WTC11 (cell line): Measurements from ENCODE around the gene FHIT.

ENCODE experiments used
- CTCF ChIP-seq: fragments of 200-600 bp; IDR thresholded peaks from 2 replicates; pipeline ENCODE4 v1.8.0; 2022; ENCODE audit warnings: antibody characterized with exemption
- NR2C2 ChIP-seq: sonication (generic); formaldehyde crosslinking; IDR thresholded peaks from 2 replicates; pipeline ENCODE4 v1.8.0; 2022; ENCODE audit warnings: mild to moderate bottlenecking, missing genetic modification reagents
- SMAD3 ChIP-seq: sonication (generic); formaldehyde crosslinking; IDR thresholded peaks from 2 replicates; pipeline ENCODE4 v1.8.0; 2022; ENCODE audit warnings: missing genetic modification reagents, mild to moderate bottlenecking, borderline replicate concordance
- SMAD4 ChIP-seq: sonication (generic); formaldehyde crosslinking; IDR thresholded peaks from 2 replicates; pipeline ENCODE4 v1.8.0; 2022; ENCODE audit warnings: mild to moderate bottlenecking, missing genetic modification reagents
- ZNF232 ChIP-seq: sonication (generic); formaldehyde crosslinking; IDR thresholded peaks from 2 replicates; pipeline ENCODE4 v1.8.0; 2022; ENCODE audit warnings: mild to moderate bottlenecking, missing genetic modification reagents
- TF ChIP-seq, protein P1 (sequence below): sonication (generic); formaldehyde crosslinking; IDR thresholded peaks from 2 replicates; pipeline ENCODE4 v1.8.0; 2022; ENCODE audit warnings: mild to moderate bottlenecking, missing genetic modification reagents
- TF ChIP-seq, protein P2 (sequence below): sonication (generic); formaldehyde crosslinking; IDR thresholded peaks from 2 replicates; pipeline ENCODE4 v1.8.0; 2022; ENCODE audit warnings: missing genetic modification reagents

DNA sequence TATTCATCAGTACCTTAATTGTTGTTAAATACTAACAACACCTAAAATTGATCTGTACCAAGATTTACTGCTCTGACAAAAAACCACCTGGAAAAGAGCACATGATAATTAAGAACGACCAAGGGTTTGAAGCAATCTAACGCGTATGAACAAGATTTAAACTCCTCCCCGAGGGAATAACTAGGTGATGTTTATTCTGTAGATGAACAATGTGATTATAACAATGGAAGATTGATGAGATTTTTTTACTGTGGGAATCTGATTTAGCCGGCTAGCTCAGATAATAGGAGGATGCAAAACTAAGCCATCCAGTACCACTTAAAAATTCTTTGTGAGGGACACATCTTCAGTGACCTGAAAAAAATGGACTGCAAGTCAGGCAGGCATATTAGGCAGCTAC, 222.1 kb downstream of the FHIT start:
- TF ChIP-seq ZNF232 (no peak), CTCF (no peak), NR2C2 (CRISPR knock-in tag) (no peak), SMAD3 (CRISPR knock-in tag) (no peak), SMAD4 (CRISPR knock-in tag) (no peak)
- TF ChIP-seq, protein P1, sequence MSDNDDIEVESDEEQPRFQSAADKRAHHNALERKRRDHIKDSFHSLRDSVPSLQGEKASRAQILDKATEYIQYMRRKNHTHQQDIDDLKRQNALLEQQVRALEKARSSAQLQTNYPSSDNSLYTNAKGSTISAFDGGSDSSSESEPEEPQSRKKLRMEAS (CRISPR knock-in tag), result no peak
- TF ChIP-seq, protein P2, sequence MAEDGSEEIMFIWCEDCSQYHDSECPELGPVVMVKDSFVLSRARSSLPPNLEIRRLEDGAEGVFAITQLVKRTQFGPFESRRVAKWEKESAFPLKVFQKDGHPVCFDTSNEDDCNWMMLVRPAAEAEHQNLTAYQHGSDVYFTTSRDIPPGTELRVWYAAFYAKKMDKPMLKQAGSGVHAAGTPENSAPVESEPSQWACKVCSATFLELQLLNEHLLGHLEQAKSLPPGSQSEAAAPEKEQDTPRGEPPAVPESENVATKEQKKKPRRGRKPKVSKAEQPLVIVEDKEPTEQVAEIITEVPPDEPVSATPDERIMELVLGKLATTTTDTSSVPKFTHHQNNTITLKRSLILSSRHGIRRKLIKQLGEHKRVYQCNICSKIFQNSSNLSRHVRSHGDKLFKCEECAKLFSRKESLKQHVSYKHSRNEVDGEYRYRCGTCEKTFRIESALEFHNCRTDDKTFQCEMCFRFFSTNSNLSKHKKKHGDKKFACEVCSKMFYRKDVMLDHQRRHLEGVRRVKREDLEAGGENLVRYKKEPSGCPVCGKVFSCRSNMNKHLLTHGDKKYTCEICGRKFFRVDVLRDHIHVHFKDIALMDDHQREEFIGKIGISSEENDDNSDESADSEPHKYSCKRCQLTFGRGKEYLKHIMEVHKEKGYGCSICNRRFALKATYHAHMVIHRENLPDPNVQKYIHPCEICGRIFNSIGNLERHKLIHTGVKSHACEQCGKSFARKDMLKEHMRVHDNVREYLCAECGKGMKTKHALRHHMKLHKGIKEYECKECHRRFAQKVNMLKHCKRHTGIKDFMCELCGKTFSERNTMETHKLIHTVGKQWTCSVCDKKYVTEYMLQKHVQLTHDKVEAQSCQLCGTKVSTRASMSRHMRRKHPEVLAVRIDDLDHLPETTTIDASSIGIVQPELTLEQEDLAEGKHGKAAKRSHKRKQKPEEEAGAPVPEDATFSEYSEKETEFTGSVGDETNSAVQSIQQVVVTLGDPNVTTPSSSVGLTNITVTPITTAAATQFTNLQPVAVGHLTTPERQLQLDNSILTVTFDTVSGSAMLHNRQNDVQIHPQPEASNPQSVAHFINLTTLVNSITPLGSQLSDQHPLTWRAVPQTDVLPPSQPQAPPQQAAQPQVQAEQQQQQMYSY (CRISPR knock-in tag), result no peak
